PC-3 (cell line): ENCODE results near the gene PANK3.
"Not testable (repeated sequence)": the region's sequence is repeated elsewhere in the genome, so short reads cannot be mapped to it uniquely, and the experiment has no call there.

ENCODE experiments used
- CTCF ChIP-seq: fragments of 300-600 bp; sonication (generic); conservative IDR thresholded peaks from 2 replicates; pipeline ENCODE4 v1.5.1; 2017; ENCODE audit warnings: antibody characterized with exemption, low read depth, mild to moderate bottlenecking, low read length
- EZH2 ChIP-seq: fragments of 300-600 bp; sonication (generic); IDR thresholded peaks from one replicate; pipeline ENCODE4 v1.6.1; 2017; ENCODE audit warnings: antibody characterized with exemption, mild to moderate bottlenecking, low read length; ENCODE audit not compliant: unreplicated experiment

DNA sequence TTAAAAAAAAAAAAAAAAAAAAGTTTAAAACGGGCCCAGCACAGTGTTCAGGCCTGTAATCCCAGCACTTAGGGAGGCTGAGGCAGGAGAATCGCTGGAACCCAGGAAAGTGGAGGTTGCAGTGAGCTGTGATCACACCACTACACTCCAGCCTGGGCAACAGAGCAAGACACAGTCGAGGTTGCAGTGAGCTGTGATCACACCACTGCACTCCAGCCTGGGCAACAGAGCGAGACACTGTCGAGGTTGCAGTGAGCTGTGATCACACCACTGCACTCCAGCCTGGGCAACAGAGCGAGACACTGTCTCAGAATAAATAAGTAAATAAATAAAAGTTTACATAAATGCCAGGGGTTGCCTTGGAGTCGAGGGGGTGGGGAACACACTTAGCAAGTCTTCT lies 44.8 kb downstream of the PANK3 start:
- TF ChIP-seq CTCF, EZH2: not testable (repeated sequence)
